HG02870 (cell line): ENCODE data around the gene HOXA3.

ENCODE experiments used
- ATAC-seq: cut with Tn5 transposase; IDR thresholded peaks from one replicate; pipeline ENCODE4 v1.9.1; 2021; ENCODE audit warnings: mild to moderate bottlenecking, moderate library complexity; ENCODE audit not compliant: unreplicated experiment

HOXA3 gene

DNA sequence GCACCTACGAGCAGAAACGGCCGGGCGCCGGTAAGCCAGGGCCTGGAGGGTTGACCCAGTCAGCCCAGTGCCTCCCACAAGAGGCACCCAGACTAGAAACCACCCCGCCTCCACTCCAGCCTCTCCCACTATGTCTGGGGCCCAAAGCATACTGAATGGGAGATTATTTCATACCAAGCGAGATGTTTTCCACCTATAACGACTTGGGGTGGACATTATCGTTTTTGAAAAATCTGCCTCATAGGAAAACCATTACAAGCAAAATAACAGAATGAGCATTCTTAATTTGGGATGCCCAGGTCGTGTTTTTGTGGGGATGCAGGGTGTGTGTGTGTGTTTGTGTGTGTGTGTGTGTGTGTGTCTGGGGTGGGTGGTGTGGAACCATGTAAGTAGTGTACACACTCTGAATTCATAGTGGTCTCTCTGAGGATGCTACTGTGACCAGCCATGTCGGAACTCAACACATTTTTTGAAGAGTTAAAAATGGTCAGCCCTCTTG is 6.4 kb downstream of the HOXA3 start:
- no peak for ATAC-seq

DNA sequence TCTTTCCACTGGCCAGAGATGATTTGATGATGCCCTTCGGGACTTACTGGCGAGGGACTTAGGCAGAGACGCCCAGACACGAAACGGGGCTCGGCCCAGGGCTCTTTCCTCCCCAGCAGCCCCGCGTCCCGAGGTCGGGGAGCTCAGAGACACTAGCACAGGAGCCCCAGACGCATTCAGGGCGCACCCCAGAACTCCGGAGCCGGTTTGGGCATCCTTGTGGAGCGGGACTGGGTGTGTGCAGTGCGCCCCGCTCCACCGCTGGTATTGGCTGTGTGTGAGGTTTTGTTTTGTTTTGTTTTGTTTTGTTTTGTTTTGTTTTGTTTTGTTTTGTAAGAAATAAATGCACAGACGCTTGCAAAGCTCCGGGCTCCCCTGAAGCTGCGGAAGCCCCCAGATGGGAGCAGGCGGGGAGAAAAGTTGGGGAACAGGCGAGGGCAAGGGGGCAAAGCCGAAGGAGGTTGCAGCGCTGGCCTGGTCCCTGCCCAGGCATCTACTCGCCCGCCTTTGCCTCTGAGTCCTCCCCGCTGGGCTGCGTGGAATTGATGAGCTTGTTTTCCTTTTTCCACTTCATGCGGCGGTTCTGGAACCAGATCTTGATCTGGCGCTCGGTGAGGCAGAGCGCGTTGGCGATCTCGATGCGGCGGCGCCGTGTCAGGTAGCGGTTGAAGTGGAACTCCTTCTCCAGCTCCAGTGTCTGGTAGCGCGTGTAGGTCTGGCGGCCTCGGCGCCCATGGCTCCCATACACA is 7.0 kb downstream of the HOXA3 start:
- ATAC-seq = no peak

DNA sequence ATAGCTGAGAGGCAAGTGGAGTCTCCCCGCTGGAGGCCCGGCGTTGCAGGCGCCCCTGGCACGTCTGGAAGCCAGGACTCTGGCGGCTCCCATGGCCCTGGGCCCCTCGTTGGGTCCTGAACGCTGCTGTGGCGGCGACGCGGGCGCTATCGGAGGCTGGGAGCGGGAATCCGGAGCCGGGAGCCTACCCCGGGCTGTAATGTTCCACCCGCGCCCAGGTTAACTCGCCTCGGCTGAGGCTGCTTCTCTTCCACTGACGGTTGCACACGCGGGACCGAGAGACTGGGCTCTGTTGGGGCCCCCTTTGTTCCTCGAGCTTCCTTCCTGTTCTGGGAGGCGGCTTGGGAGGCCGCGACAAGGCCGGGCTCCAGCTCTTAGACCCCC is 7.6 kb downstream of the HOXA3 start:
- no peak for ATAC-seq

DNA sequence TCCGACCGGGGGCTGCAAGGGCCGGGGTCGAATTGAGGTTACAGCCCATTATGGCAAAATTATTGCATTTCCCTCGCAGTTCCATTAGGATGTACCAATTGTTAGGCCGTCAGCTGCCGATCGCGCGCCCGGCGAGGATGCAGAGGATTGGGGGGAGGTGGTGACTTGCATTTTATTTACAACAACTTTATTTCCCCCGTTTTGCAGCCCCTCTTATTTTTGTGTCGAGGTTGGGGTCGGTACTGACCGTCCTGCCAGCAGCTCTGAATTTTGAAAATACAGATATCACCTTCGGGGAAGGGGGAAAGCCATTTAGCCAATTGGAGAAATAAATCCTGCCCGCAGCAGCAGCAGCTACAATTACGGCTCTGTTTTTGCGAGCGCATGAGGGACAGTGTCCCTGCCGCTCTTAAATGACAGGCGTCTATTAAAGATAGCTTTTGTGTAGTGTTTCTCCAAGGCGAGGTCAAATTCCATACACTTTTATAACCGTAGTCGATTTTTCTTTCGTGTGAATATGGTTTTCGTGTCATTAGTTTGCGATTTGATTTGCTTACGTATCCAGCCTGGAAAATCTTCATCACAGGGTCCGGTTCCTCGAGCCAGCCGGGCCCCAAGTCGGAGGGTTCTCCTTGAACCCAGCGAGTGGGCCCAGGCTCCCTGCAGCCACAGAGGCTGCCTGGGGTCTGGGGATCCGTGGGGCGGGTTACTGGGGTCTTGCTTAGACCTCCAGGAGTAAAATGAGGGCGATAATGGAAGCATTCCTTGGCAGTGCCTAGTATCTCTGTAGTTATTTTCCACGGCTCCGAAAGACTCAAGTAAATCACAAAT is 8.2 kb downstream of the HOXA3 start:
- ATAC-seq = no peak

DNA sequence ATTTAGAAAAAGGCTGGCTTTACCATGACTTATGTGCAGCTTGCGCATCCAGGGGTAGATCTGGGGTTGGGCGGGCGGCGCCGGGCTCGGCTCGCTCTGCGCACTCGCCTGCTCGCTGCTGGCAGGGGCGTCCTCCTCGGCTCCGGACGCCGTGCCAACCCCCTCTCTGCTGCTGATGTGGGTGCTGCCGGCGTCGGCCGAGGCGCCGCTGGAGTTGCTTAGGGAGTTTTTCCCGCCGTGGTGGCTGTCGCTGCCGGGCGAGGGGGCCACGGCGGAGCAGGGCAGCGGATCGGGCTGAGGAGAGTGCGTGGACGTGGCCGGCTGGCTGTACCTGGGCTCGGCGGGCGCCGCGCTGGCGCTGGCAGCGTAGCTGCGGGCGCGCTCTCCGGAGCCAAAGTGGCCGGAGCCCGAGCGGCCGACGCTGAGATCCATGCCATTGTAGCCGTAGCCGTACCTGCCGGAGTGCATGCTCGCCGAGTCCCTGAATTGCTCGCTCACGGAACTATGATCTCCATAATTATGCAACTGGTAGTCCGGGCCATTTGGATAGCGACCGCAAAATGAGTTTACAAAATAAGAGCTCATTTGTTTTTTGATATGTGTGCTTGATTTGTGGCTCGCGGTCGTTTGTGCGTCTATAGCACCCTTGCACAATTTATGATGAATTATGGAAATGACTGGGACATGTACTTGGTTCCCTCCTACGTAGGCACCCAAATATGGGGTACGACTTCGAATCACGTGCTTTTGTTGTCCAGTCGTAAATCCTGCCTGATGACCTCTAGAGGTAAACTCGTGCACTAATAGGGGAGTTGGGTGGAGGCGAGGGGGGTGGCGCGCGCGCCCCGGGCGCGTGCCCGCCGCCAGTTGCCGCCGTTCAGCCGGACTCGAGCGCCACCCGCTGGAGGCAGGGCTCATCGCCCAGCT is 9.1 kb downstream of the HOXA3 start, which contains the start of gene HOXA5:
Gene HOXA5 (minus strand): TSS at position 659 of the 927 bp plus-strand sequence. CDS start 74 bp downstream, at position 585.
- ATAC-seq = no peak

DNA sequence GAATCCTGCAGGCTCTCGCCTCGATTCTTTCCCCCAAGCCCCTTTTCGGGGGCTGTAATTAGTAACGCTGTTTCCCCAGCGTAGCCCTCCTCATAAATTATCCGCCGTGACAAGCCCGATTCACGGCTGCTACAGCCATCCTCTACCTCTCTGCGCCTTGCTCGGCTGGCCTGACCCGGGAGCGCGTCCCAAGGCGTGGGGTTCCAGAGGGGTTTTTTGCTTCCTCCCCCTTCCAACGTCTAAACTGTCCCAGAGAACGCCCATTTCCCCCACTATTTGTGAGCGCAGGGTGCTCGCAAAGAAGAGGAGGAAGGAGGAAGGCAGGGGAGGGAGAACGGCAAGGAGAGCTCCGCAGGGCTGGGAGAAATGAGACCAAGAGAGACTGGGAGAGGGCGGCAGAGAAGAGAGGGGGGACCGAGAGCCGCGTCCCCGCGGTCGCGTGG is 9.8 kb downstream of the HOXA3 start:
- ATAC-seq = no peak

DNA sequence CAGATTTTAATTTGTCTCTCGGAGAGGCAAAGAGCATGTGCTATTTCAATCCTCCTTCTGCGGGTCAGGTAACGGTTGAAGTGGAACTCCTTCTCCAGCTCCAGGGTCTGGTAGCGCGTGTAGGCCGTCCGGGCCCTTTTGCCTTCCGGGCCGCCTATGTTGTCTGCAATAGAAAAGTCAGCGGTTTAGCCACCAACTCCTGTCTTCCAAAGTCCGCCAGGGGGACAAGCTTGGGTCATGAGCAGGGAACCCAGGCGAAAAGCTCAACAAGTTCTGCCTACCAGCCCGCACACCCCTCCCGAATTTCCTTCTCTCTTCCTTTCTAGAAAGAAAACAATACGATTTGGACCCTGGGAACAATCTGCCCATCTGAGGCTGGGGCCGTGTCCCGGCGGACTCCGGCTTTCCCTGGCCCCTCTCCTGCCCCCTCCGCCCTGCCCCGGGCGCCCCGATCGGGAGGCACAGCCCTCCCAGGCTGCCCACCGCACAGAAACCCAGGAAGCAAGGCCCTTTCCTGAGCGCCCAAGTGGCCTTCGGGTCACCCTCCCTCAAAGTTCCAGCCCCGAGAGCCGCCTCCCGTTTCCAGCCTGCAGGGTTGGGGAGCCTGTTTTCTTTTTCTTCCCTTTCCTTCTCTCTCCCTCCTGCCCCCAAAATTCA is 10.3 kb downstream of the HOXA3 start:
- no peak for ATAC-seq

DNA sequence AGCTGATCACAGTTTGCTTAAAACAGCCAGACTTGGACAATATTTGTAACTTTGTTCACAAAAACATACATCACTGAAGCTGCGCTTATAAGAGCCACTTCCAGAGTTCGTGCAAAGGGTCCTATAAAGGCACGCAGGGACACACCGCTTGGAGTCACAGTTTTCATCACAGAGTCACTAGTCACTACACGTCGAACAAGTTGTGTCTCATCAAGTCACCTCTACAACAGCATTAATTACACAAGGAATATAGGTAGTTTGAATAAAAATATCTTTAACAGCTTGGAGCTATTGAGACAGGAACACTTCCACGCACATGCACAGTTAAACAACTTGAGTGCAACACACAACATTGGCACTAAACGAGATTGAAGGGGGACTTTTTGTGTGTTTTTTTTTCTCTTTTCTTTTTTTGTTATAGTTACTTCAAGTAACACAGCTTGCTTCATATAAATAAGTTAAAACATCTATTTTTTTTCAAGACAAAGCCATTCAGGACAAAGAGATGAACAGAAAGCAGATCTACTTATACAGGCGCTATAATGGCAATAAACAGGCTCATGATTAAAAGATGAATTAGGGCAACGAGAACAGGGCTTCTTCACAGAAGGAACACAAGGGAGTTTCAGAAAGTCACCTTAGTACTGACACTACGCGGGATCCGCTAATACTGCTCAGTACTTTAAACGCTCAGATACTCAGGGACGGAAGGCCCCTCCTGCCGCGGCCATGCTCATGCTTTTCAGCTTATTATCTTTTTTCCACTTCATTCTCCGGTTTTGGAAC is 11.1 kb downstream of the HOXA3 start:
- ATAC-seq = no peak

DNA sequence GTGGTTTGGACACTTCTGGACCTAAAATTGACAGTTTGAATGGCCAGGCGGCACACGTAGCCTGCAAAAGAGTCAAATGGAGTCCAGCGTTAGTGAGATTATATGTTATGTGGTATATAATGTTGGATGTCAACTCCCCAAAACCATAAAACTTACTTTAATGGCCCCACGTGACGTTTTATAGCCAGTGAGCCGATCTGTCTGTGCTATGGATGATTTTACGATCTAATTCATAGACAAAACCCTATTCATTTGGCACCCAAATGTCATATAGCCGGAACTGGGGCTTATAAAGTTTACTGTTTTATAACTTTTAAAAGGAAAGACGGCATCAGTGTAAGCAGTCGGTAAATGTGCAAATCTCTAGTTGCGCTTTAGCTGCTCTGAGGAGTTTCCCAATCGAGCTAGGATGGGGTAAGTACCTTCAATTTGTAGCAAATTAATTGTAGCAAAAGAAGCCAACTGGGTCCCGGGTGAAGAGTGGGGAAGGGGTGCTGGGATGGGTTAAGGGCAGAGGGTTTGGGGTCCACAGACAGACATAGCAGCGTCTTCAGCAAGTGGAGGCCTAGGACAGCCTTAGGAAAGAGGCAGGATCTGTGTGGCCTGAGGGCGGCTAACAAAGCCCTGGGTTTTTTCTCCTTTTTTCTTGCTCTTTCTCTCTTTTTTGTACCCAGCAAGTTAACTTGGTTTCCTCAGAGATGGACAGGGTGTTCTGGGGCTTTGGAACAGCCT is 12.1 kb downstream of the HOXA3 start:
- ATAC-seq = no peak

DNA sequence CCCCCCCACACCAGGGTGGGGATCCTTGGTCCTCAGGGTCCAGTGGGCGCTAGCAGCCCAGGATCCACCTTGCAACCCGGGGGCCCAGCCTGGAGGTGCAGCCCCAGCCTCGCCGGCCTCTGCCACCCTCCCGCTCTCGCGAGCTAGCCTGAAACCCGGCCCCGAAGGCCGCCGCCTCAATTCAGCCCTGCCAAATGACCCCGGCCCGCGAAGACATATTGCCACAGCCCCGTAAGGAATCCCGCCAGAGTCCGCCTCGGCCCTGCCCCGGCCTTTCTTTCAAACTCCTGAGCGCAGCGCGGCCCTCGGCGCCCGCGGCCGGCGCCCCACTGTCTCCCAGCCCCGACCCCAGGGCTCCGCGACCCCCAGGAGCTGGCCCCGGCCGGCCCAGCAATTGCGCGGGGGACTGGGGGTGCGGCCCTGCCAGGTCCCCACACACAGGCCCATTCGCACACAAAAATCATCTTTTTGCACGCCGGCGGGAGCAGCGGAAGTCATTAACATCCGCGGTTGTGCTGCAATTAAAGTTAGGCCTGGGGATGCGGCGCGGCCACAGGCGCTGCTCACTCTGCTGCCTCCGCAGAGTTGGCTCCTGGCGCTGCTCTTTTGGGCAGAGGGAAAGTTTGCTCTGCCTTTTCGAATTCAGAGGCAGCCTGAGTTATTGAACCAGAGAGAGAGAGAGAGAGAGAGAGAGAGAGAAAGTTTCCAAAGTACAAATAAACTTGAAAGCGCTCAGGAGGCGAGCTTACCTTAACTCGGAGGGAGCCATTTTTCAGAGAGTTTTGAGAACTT is 12.9 kb downstream of the HOXA3 start:
- no peak for ATAC-seq

DNA sequence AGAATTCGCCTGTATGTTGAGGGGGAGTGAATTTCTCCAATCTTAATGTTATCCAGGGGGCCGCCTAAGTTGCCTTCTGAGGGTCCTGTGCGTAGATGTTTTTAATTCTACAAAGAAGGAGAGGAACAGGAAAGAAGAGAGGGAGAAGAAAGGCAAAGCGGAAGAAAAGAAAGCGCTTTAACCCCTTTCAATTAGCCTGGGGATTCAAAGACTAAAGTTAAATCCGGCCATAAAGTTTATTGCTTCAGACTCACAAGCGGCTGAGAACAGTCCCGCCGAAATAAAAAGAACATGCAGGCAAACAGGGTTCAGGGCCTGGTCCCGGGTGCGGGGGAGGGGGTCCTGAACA is 13.4 kb downstream of the HOXA3 start:
- no peak for ATAC-seq

DNA sequence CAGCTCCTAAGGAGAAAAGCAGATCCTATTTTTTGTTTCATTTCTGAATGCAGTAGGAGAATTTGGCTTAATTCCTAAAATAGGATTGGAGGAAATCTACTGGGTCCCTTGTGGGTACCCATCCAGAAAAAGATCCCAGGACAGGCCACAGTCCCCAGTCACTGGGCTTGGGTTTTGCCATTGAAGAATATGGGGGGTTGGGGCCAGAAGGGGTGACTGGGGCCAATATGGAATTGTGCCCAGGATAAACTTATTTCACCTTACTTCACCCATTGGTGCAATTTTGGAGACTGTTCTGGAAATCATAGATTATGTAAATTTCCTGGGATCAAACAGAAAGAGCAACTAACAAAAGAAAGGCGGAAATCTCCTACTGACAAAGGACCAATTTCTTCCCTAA is 13.9 kb downstream of the HOXA3 start:
- ATAC-seq = no peak

DNA sequence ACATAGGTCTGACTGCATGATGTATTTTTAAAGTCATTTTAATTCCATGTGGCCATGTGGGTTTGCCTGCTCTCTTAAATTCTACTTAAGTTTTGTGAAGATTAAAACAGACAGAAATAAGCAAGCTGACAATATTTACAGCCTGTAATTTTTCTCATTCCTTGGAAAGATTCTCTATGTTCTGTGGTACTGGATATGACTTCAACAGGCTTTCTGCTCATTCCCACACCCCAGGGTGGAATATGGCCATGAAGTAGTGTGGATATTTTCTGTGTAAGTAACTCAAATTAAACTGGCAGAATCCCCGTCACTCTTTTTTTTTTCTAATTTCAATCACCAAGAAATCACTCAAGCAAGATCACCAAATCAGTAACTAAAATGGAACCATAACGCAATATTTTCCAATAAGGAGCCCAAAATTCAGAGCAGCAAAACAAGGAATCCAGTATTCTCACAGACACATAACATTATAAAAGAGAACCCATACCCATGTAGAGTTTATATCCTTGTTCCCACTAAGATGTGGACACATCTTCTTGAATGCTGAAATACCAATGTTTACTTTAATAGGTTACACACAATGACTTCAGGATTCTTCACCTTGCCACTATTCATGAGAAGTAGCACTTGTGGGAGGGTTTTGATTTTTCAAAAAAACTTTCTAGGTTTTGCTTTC is 14.6 kb downstream of the HOXA3 start:
- ATAC-seq = no peak

DNA sequence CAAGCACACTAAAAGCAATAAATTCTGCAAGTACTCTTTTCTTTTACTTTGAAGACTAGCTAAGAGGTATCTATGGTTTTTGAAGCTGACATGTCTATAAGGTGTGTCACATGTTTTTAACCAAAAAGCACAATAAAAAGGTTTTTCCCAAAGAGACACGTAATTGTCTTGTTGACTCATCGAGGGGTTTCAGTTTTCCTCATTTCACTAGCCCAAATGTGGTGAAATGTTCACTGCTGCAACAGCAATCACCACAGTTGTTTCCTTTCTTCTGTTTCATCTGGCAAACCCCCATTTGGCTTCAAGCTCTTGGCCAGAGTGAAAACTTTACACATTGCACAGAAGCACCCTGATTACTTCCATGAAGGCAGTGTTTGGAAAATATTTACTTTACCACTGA is 18.0 kb downstream of the HOXA3 start:
- no peak for ATAC-seq

DNA sequence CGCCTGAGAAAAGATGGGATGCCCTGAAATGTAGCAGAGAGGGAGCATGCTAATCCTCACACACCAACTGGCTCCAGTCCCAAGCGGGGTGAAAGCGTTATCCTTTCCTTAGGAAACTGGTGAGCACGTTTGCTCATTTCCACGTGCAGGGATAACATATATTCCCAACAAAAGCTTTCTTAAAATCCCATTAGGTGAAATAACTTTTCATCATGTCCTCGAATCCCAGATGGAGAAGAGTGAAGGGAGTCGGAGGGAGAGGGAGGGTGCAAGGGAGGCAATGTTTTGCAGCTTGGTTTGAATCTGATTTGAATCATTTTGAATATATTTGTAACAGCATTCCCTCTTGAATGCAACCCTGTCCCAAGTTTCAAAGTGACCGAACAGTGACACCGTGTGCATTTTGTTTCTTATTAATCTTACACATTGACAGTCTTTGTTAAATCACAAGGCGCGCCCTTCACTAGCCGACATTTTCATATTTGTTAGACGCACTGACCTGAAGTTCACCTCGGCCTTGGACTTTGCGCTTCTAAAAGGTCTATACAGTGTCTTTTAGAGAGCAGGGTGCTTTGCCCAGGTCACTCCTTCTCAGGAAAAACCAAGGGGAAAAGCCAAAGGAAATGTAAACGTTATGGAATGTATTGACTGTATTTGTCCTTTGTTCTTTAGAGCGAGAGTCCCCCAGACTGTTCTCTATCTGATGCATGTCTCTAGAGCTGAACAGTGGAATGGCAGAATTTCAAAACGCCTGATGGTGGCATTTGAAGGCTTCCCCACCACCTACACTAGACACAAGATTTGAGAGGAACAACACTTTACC is 18.8 kb downstream of the HOXA3 start:
- no peak for ATAC-seq

DNA sequence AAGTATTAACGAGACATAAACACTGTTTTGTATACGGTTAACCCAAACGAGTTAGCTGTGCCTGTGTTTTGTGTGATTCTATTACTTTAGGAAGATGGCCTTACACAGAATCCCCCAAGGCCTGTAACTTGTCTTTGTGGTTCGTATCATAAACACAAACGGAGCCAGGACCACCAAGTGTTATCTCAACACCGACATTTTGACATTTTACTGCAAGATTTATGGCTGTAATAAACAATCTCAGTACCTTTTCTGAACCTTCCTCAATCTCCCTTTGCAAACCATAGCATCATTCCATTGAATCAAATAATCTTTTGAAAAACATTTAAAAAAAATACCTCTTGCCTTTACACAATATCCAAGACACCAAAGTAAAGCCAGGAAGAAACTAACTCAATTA is 19.4 kb downstream of the HOXA3 start:
- no peak for ATAC-seq

DNA sequence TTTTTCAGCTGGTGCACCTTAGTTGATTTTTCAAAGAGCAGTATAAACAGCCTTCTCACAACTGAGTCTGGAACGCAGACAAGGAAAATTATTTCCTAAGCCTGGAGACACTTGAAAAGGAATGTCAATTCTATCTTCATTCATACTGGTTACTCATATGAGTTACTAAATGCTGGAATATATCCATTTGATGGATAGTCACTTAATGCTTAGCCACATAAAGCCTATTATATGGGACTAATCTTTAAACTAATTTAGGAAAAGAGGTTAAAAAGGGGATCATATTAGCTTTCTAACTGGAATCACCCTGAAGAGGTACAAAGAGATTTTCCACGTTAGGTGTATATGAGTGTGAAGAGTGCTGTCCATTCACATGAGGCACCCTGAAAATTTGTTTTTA is 20.2 kb downstream of the HOXA3 start:
- ATAC-seq = no peak
